ENCODE results near the gene ARHGAP9.
"Not testable (repeated sequence)": the region's sequence is repeated elsewhere in the genome, so short reads cannot be mapped to it uniquely, and the experiment has no call there.

Gene ARHGAP9

DNA sequence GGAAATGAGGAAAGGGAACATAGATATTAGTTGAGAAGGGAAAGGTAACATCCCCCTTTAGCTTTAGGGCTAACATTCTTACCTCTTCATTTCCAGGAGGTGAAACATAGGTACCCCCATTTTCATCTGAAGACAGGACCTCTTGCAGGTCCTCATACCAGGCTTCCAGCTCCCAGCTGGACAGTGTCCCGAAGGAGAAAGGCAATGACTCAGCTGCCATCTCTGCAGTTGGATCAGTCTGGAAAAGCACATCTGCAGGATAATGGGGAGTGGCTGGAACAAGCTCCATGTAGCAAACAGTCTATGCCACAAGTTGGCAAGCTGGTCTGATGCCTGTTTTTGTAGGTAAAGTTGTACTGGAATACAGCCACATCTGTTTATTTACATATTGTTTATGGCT, 37.5 kb upstream of the ARHGAP9 start:
- peak; percentile 76 for DNase-seq (ENCODE audit: low read depth)

DNA sequence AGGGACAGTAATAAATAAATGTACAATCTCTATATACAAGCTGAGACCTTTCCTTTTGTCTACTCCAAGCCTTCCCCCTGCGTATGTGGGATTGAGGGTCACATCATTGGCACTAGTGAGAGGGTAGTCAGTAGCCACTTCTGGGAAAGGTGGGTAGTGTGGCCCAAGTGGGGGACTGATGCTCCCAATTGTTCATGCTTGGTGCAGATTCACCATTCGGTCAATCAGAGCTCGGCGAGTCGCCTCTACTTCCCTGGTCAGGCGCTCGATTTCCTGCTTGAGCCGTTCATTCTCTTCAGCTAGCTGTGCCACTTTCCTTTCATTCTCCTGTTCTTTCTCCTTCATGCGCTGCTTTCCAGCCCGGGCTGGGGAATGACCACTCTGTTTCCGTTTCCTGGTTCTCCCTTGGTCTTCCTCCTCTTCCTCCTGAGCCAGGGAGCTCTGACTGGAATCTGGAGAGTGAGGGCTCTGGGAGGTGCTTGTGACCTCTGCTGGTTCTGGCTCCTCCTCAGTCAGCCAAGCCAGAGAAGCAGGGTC, 37.0 kb upstream of the ARHGAP9 start:
- DNase-seq (ENCODE audit: low read depth) = no peak

DNA sequence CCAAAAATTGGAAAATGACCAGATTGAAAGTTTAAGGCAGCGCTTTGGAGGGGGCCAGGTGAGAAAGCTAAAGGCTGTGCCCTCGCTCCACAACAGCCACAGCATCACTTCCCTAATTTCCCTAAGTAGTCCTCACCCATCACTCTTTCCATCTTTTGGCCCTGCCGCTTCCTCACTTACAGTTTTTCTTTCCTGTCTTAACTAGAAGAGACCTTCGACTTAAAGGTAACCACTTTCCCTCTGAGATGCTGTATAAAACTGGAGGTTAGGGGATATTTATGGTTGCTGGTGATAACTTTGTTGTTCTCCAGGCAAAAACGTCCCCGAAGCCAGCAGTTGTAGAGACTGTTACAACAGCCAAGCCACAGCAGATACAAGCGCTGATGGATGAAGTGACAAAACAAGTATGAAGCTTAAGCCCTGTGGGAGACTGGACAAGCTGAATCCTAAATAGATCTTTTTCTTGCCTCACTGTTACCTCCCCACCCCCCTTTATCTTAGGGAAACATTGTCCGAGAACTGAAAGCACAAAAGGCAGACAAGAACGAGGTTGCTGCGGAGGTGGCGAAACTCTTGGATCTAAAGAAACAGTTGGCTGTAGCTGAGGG, 36.4 kb upstream of the ARHGAP9 start:
- DNase-seq (ENCODE audit: low read depth) = no peak

DNA sequence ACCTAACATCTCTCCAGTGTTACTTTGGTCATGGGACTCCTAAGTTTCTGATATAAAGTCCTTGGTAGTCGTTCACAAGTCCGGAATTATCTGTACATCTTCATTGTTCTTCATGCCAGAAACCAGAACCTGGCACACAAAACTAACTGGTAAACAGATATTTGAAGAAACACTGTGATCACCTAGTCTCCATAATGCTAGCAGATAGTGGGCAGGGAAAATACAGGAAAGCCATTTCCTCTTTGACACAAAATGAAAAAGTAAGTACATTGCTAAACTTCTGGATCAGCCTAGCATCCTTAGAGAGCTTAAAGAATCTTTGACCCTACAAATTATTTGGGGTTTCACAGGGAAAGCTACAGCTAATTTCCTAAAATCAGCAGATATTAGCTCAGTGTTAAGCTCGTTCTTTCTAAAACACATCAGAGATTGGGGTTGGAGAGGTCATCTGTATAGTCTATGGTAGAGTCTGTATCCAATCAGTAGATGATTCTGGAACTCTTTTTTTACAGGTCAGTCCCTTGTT, 35.8 kb upstream of the ARHGAP9 start:
- DNase-seq (ENCODE audit: low read depth) = no peak

DNA sequence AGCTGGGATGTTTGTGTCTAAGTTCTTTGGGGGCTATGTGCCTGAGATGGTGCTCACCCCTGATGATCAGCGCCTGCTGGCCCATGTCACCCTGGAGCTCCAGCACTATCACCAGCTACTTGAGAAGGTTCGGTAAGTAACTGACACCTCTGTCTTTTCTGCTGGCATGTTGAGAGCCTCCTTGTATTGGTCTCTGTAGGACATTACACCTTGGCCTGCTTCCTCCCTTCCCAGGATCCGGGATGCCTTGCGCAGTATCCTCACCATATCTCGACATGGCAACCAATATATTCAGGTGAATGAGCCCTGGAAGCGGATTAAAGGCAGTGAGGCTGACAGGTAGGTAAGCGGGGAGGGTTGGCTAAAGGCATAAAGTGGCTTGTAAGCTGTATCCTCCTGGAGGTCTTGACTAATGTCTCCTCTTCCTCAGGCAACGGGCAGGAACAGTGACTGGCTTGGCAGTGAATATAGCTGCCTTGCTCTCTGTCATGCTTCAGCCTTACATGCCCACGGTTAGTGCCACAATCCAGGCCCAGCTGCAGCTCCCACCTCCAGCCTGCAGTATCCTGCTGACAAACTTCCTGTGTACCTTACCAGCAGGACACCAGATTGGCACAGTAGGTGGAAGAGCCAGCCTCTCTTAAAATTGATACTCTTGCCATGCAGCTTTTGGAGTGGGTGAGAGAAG, 35.2 kb upstream of the ARHGAP9 start:
- DNase-seq (ENCODE audit: low read depth) = no peak

DNA sequence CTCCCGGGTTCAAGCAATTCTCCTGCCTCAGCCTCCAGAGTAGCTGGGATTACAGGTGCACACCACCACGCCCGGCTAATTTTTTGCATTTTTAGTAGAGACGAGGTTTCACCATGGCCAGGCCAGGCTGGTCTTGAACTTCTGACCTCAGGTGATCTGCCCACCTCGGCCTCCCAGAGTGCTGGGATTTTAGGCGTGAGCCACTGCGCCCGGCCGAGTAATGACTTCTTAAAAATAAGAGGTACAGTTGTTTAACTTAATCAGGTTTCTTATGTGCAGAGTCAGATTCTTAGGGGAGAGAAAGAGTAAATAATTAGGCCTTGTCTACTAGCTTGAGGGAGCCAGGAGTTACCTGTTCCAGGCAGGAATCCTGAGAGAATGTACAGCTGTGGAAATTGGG, 34.6 kb upstream of the ARHGAP9 start:
- DNase-seq (ENCODE audit: low read depth) = not testable (repeated sequence)

DNA sequence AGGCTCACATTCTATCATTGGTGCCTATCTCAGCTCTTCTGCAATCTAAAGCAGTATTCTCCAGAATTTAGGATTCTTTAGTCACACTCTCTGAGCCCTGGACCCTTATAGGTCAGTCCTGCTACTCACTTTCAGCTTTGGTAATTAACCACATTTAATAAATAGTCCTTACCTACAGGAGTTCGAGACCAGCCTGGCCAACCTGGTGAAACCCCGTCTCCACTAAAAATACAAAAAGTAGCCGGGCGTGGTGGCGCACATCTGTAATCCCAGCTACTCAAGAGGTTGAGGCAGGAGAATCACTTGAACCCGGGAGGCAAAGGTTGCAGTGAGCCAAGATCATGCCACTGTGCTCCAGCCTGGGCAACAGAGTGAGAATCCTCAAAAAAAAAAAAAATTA, 34.0 kb upstream of the ARHGAP9 start:
- DNase-seq (ENCODE audit: low read depth) = not testable (repeated sequence)

DNA sequence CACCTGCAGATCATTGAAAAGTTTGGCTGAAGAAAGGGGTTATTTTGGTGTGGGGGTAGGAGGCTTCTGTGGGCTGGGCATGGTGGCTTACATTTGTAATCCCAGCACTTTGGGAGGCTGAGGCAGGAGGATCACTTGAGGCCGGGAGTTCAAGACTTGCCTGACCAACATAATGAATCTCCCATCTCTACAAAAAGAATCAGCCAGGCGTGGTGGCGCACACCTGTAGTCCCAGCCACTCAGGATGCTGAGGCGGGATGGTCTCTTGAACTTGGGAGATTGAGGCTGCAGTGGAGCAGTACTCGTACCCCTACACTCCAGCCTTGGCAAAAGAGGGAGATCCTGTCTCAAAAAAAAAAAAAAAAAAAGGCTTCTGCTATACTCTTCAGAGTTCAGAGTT, 33.6 kb upstream of the ARHGAP9 start:
- no peak for DNase-seq (ENCODE audit: low read depth)

DNA sequence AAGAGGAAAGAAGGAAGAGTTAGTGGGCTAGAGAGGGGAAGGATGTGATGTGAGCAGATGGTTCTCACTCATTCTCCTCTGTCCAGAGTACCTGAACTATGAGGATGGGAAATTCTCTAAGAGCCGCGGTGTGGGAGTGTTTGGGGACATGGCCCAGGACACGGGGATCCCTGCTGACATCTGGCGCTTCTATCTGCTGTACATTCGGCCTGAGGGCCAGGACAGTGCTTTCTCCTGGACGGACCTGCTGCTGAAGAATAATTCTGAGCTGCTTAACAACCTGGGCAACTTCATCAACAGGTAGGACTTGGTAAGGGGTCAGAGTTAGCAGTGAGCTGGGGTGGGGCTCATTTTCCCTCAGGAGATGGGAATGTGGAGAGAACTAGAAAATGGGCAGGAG, 33.0 kb upstream of the ARHGAP9 start:
- DNase-seq (ENCODE audit: low read depth) = no peak

DNA sequence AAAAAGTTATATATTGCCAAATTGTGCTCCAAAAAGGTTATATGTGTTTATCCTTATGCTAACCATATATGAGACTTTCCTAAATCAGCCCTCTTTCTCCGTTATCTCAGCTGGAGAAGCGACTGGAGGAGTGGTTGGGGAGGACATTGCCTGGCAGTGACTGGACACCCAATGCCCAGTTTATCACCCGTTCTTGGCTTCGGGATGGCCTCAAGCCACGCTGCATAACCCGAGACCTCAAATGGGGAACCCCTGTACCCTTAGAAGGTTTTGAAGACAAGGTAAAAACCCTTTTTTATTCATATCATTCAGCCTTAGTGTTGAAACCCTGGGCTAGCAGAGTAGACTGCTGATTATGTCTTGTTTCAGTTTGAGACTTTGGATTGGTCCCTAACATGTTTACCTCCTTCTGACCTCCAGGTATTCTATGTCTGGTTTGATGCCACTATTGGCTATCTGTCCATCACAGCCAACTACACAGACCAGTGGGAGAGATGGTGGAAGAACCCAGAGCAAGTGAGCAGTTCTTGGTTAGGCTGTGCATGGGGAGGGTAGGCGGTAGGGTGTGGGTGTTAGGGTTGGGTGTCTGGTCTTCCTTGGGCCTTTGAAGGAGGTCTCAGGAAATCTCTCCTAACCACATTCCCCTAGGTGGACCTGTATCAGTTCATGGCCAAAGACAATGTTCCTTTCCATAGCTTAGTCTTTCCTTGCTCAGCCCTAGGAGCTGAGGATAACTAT, 32.1 kb upstream of the ARHGAP9 start:
- DNase-seq (ENCODE audit: low read depth) = no peak

DNA sequence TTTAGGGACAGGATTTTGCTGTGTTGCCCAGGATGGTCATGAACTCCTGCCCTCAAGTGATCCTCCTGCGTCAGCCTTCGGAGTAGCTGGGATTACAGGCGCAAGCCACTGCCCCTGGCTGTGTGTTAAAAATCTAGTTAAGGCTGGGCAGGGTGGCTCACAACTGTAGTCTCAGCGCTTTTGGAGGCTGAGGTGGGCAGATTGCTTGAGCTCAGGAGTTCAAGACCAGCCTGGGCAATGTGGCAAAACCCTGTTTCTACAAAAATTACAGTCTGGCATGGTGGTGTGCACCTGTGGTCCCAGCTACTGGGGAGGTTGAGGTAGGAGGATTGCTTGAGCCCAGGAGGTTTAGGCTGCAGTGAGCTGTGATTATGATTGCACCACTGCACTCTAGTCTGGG, 31.5 kb upstream of the ARHGAP9 start:
- DNase-seq (ENCODE audit: low read depth) = no peak

DNA sequence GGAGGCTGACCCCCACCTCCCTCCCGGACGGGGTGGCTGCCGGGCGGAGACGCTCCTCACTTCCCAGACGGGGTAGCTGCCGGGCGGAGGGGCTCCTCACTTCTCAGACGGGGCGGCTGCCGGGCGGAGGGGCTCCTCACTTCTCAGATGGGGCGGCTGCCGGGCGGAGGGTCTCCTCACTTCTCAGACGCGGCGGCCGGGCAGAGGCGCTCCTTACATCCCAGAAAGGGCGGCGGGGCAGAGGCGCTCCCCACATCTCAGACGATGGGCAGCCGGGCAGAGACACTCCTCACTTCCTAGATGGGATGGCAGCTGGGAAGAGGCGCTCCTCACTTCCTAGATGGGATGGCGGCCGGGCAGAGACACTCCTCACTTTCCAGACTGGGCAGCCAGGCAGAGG, 28.1 kb upstream of the ARHGAP9 start:
- not testable (repeated sequence) for DNase-seq (ENCODE audit: low read depth)

DNA sequence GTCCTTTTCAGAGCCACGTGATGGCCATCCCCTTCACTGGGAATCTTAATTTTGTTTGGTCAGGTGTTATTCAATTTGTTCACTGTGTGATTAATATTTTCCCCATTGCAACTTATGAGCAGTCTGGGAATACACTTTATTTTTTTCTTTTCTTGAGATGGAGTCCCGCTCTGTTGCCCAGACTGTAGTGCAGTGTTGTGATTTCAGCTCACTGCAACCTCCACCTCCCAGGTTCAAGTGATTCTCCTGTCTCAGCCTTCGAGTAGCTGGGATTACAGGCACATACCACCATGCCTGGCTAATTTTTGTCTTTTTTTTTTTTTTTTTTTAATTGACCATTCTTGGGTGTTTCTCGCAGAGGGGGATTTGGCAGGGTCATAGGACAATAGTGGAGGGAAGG, 26.9 kb upstream of the ARHGAP9 start:
- not testable (repeated sequence) for DNase-seq (ENCODE audit: low read depth)

DNA sequence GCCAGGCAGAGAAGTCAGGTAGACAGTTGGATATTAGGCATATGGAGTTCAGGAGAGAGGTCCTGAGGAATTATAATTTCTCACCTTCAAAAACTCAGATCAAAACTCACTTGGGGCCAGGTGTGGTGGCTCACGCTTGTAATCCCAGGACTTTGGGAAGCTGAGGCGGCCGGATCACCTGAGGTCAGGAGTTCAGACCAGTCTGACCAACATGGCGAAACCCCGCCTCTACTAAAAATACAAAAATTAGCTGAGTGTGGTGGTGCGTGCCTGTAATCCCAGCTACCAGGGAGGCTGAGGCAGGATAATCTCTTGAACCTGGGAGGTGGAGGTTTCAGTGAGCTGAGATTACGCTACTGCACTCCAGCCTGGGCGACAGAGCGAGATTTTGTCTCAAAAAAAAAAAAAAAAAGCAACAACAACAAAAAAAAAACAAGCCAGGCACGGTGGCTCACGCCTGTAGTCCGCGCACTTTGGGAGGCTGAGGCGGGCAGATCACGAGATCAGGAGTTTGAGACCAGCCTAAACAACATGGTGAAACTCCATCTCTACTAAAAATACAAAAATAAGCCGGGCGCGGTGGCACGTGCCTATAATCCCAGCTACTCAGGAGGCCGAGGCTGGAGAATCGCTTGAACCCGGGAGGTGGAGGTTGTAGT, 22.8 kb upstream of the ARHGAP9 start:
- DNase-seq (ENCODE audit: low read depth) = not testable (repeated sequence)

DNA sequence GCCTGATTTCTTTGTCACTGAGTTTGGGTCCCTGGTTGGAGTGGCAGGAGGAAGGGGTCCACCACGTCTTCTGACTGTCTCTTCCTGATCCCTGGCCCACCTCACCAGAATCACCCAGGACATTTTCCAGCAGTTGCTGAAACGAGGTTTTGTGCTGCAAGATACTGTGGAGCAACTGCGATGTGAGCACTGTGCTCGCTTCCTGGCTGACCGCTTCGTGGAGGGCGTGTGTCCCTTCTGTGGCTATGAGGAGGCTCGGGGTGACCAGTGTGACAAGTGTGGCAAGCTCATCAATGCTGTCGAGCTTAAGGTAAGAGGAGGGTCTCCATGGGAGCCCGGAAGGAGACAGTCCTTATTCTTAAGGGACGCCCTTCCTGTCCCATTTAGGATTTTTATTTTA, 20.5 kb upstream of the ARHGAP9 start:
- DNase-seq (ENCODE audit: low read depth) = no peak

DNA sequence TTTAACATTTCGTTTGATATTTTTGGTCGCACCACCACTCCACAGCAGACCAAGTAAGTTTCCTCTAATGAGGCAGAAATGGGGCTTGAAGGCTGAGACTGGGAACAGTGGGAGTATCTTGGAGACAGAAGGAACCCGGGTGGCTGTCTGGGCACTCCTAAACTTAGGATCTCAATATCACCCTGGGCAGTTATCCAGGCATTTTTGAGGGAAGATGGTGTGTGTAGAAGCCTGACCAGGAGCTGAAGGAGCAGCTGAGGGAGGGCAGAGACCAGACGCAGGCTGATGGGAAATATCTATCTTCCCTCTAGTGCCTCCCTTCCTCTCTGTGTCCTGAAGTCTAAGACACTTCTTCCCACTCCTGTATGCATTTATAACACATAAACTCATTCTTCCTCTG, 18.9 kb upstream of the ARHGAP9 start:
- no peak for DNase-seq (ENCODE audit: low read depth)

DNA sequence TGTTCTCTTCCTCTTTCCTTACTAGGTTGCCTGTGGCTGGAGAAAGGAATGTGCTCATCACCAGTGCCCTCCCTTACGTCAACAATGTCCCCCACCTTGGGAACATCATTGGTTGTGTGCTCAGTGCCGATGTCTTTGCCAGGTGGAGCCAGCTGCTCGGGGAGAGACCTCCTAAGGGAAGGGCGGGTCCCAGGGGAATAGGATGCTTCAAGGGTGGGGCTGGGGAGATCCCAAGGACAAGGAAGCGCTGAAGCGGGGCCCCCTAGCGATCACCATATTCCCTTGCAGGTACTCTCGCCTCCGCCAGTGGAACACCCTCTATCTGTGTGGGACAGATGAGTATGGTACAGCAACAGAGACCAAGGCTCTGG, 18.5 kb upstream of the ARHGAP9 start:
- no peak for DNase-seq (ENCODE audit: low read depth)

DNA sequence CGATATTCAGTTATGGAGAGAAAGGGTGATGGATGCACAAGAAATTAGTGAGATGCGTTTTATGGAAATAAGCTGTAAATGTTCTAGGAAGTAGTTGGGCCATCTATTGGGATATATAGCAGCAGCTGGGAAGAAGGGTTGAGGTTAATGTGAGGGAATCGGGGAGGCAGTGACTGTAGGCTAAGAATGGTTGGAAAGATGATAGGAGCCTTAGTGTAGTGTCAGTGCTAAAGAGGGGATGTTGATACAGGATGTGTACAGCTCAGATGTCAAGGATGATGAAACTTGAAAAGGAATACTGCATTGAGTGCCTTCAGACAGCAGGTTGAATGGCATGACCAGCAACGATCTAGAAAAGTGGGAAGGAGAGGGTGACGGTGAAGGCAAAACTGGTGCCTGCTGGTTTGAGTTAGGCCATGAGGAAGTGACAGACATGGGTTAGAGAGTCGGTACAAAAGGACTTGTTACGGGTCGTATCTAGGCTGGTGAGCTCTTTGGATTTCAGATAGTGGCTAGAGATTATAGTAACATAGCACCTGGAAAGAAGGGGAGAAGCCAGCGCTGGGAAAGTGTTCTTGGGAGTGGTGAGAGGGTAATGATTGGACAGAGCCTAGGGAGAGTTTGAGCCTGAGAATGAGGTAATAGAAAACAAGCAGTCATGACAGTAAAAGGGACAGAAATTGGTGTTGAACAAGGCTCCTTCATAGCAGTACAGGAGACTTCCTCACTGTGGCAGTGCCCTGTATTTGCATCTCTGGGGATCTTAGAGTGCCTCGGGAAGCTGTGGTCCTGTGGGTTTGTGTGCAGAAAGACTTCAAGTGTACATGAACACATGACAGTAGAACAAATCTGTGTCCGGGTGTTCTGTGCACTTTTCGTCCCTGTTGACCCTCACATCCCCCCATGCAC, 17.8 kb upstream of the ARHGAP9 start:
- no peak for DNase-seq (ENCODE audit: low read depth)

DNA sequence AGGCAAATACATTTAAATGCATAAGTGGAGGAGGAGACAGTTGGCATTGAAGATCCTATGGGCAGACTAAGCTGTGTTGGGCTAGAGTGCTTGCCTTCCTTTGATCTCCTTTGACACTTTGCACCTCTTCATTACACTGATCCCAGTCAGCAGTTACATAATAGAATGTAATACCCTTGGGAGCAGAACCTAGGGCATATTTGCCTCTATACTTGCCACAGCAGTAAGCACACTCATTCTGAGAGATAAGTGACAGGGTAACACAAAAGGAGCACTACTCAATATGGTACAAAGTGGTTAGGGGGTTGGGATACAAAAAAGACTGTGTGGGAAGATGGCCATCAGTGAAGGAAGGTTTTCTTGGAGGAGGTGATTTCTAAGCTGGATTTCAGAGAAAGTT, 17.2 kb upstream of the ARHGAP9 start:
- DNase-seq (ENCODE audit: low read depth) = no peak

DNA sequence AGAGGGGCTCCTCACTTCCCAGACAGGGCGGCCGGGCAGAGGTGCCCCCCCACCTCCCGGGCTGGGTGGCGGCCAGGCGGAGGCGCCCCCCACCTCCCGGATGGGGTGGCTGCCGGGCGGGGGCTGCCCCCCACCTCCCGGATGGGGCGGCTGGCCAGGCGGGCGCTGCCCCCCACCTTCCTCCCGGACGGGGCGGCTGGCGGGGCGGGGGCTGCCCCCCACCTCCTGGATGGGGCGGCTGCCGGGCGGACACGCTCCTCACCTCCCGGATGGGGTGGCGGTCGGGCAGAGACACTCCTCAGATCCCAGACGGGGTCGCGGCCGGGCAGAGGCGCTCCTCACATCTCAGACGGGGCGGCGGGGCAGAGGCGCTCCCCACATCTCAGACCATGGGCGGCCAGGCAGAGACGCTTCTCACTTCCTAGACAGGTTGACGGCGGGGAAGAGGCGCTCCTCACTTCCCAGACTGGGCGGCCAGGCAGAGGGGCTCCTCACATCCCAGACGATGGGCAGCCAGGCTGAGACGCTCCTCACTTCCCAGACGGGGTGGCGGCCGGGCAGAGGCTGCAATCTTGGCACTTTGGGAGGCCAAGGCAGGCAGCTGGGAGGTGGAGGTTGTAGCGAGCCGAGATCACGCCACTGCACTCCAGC, 15.5 kb upstream of the ARHGAP9 start:
- DNase-seq (ENCODE audit: low read depth) = not testable (repeated sequence)
